Measurements from ENCODE around the gene HIPK2. TPM values are rescaled to one million over a fixed set of nuclear protein-coding genes. Genes with fewer than 3 reads are reported as not detected.

Gene HIPK2
- polyA plus RNA-seq, 1 donor, result 9.6 TPM

- no peak for DNase-seq (ENCODE audit: low read depth)
These were observed 63.5 kb downstream of the HIPK2 start for GRCh38 chr7:139714163-139714901.

GRCh38 chr7:139713526-139714162, 64.2 kb downstream of the HIPK2 start:
- no peak for DNase-seq (ENCODE audit: low read depth)

DNA sequence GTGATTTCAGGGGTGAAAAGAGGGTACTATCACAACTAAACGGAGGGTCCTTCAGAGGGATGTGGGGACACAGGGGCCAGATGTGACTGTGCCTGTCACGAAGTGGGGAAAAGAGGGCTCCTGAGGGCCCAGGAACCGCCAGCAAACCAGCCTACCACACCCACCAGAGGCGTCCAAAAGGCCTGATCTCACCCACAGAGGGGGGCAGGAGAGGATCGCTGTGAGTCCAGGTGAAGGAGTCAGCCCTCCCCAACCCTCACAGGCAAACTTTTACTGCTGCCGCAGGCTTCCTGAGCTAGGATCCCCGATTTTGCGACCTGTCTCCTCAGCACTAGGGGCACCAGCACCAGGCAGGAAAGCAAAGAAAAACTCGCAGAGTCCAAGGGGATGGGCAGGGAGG, 64.7 kb downstream of the HIPK2 start:
- no peak for DNase-seq (ENCODE audit: low read depth)

GRCh38 chr7:139711991-139712743, 65.6 kb downstream of the HIPK2 start:
- DNase-seq (ENCODE audit: low read depth), result no peak

DNA sequence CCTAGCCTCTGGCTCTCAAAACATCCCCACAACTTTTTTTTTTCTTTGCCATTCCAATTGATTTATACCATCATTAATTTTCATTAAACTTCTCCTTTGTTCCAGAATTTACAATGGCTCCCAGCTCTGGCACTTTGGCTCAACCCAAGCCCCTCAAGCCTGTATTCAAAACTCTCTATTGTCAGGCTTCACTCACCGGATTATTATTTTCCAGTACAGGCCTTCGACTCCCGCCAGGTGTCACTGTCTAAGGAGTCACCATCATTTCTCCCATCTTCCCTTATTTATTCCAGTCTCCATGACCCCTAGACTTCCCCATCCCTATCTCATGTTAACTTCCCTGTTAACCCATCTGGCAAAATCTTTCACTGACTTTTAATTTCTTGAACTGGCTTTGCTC, 67.8 kb downstream of the HIPK2 start:
- no peak for DNase-seq (ENCODE audit: low read depth)

GRCh38 chr7:139709485-139709884, 68.3 kb downstream of the HIPK2 start:
- DNase-seq (ENCODE audit: low read depth), result no peak

DNA sequence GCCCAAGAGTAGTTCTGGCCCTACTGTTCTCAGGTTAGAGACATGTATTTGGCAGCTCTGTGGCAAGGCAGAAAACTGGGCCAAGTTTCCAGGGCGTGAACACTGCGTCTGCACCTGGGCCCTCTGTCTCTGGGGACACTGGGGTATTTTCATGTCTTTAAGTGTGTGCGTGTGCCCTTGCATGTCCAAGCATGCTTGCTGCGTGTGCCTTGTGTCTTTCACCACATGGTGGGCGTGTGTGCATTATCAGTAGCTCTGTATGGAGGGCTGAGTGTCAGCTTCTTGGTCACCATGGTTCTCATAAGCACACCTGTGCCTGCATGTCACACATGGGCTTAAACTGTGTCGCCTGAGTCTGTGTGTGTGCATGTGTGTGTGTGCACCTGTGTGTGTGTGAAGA, 69.3 kb downstream of the HIPK2 start:
- DNase-seq (ENCODE audit: low read depth), result no peak

GRCh38 chr7:139706837-139707236, 71.0 kb downstream of the HIPK2 start:
- DNase-seq (ENCODE audit: low read depth), result no peak

GRCh38 chr7:139704308-139704879, 73.4 kb downstream of the HIPK2 start:
- DNase-seq (ENCODE audit: low read depth), result no peak

- no peak for DNase-seq (ENCODE audit: low read depth)
These were observed 74.1 kb downstream of the HIPK2 start for GRCh38 chr7:139703487-139704307.

- no peak for DNase-seq (ENCODE audit: low read depth)
These were observed 74.8 kb downstream of the HIPK2 start for GRCh38 chr7:139702811-139703486.

DNA sequence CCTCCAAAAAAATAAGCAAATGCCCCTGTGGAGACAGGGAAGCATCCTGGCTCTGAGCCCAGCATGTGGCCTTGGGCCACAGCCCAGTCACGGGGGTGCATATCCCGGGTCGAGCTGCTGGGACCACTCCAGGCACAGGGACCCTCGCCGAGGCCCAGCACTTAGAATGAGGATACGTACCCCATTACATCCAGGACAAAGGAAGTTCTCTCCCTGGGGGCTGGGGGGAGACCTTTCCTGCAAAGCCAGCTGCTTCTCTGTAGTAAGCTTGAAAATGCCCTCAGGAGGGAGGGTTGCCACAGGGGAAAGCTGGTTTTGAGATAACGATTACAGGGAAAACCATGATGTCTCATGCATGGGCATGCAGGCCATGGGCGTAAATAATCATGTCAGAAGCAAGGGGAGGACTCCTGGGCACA, 75.5 kb downstream of the HIPK2 start:
- no peak for DNase-seq (ENCODE audit: low read depth)

DNA sequence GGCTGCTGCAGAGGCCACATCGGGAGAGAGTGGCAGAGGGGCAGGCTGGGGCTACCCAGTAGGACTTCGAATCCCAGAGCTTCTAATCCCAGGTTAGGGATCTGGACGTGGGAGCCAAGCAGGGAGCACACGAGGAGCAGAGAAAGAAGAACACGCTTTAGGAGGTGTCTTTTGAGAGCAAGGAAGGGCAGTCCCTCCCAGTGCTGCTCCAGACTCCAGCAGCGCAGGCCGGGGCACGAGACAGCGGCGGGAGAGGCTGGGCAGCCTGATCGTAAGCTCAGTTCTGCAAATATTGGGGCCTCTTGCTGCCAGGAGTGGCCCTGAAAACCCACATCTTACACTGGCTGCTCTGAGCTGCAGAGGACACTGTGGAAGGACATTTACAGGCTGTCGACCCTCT, 75.9 kb downstream of the HIPK2 start:
- no peak for DNase-seq (ENCODE audit: low read depth)

DNA sequence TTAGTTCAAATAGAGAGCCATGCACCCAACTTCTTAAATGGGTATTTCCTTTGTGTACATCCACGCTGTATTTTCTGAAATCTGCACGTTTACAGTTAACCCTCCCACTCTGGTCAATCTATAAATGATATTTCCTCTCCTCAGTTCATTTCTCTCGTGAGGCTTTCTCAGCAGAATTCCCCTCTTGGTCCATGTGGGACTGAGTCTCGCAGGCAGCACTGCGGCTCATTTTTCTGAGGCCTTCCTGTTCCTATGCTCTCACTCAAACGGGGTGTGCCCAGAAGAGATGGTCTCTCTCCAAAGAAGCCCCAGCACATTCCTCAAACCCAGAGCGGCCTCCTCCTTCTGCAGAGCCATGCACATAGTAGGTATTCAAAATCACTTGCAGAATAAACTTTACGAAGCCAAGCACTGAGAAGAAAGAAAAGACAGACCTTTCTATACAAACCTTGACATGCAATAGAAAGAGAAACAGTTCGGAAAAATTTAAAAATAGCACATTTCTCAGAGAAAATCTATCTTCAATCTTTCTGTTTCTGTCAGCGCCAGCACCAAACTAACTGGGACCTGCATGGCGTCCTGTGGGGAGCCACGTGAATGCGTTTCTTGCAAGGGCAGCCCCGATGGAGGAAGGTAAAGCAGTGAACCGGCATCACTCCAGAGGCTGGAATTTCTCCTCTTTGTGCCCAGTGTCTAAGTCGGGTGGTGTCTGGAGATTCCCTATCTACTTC, 77.1 kb downstream of the HIPK2 start:
- DNase-seq (ENCODE audit: low read depth), result no peak

DNA sequence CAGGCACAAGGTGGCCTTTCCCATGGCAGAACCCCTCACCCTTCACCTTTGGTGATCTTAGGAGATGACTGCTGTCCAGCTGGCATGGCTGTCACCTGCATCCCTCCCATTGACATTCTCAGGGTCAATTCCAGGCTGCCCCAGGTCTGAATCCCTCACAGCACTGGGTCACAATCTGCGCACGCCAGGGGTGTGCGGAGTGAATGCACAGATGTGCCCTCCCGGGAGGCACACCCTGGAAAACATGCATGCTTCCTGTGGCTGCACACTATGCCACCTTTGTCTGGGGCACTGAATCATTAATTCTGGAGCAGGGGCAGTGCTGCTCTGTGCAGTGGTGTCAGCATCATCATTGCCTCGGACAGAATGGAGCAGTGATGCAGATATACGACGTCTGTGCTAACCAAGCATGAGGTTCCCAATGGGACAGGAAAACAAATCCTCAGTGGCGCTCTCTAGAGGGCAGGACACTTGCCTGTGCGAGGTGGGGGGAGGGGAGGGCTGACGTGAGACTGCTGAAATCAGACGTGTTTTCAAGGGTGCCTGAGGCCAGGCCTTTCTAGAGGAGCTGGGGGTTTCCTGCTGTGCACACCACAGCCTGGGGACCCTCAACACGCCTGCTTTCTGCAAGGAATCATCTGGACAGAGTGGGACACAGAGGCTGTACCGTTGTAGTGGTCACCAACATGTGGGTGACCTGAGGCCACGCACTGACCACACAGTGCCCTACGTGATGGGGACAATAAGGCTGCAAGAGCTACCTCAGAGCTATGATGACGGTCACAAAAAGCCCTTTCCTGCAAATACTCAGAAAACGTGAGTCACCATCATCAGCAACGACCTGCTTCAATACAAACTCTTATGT, 77.9 kb downstream of the HIPK2 start:
- no peak for DNase-seq (ENCODE audit: low read depth)

- no peak for DNase-seq (ENCODE audit: low read depth)
These were observed 79.0 kb downstream of the HIPK2 start for GRCh38 chr7:139698844-139699243.

GRCh38 chr7:139698278-139698677, 79.5 kb downstream of the HIPK2 start:
- no peak for DNase-seq (ENCODE audit: low read depth)

DNA sequence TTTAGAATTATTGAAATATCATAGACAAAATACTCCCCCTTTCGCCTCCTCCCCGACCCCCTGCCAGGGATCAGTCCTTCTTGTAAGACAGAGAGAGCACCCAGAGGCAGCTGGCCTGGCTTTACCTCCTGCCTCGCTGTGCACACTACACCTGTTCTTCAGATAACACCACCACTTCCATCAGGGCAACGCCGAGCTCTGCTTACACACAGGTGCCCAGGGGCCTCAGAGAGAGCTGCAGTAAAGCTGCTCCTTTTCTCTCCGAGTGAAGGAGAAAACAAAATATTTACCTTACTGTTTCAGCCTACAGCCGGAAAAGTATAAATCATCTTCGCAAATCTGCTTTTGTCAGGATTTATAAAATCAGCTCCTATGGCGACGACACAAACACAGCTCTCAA, 80.7 kb downstream of the HIPK2 start:
- no peak for DNase-seq (ENCODE audit: low read depth)

GRCh38 chr7:139696552-139696951, 81.2 kb downstream of the HIPK2 start:
- no peak for DNase-seq (ENCODE audit: low read depth)
